Muscle of arm (tissue), 12 donors: ENCODE data around the gene ACSL6. TPM values are rescaled to one million over a fixed set of nuclear protein-coding genes. Genes with fewer than 3 reads are reported as not detected.

Experiments
- DNase-seq: peaks from one replicate; pipeline ENCODE4 v3.0.0-alpha.2; 2013
- polyA plus RNA-seq, 12 donors: library from polyadenylated mRNA; unstranded; fragments of 120-200 nt; gene quantifications; one replicate each; pipeline ENCODE4 v1.2.1, GENCODE V29; 2013; ENCODE audit not compliant: insufficient read length in 12 of 12

ACSL6 gene
- polyA plus RNA-seq, 12 donors = 0.28 to 1.9 (median 0.67) TPM; not detected in 2

GRCh38 chr5:131999441-132000240 lies 11.8 kb downstream of the ACSL6 start:
- DNase-seq = no peak

GRCh38 chr5:131999041-131999440 lies 12.4 kb downstream of the ACSL6 start:
- DNase-seq = no peak

GRCh38 chr5:131998431-131999040 lies 12.9 kb downstream of the ACSL6 start:
- DNase-seq = no peak

DNA sequence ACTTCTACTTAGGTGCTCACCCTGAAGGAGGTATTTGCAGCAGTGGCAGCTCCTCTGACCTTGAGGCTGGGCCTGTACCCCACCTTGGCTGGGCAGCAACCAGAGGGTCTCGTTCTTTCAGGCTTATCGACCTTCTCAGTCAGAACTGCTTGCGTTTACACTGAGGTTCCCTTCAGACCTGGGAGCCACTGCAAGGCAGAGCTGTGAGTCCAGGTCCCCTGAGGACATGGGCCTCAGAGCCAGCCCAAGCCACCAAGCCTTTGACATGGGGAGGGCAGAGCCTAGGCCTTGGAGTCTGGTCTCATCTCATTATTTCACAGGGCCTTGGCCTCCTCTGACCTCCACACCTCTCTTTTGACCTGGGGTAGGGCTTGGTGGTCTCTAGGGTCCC lies 13.7 kb downstream of the ACSL6 start:
- no peak for DNase-seq

- DNase-seq = no peak
These were observed 14.3 kb downstream of the ACSL6 start for GRCh38 chr5:131997026-131997726.

DNA sequence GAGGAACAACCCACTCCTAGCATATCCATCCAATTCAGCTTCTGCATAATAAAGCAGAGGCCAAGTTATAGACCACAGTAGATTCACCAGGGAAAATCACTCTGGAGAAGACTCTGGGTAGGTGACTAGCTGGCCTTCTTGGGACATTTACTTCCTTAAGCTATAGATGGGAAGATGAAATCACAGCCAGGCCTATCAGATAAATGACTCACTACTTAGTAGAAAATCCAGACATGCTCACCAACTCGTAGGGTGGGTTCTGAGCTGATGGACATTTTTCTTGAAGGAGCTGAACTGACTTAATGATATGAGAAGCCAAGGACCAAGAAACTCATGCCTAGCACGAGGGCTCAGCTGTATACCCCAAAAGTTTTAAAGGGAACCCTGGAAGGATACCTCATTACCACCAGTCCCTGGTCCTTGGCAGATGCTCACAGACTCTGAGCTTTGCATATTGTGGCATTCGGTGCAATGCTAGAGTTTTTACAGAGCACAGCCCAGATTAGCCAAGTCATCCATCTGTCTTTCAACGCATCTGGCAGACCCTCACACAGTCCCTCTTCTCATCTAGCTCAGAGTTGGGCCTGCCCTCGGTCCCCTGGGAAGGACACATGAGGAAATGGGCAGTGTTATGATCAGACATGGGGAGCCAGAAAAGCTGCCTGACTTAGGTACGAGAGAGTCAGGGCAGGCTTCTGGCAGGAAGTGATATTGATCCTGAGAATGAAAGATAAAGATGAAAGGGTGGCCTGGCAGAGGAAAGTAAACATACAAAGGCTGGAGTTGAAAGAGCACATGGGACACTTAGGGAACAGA lies 15.0 kb downstream of the ACSL6 start:
- no peak for DNase-seq

DNA sequence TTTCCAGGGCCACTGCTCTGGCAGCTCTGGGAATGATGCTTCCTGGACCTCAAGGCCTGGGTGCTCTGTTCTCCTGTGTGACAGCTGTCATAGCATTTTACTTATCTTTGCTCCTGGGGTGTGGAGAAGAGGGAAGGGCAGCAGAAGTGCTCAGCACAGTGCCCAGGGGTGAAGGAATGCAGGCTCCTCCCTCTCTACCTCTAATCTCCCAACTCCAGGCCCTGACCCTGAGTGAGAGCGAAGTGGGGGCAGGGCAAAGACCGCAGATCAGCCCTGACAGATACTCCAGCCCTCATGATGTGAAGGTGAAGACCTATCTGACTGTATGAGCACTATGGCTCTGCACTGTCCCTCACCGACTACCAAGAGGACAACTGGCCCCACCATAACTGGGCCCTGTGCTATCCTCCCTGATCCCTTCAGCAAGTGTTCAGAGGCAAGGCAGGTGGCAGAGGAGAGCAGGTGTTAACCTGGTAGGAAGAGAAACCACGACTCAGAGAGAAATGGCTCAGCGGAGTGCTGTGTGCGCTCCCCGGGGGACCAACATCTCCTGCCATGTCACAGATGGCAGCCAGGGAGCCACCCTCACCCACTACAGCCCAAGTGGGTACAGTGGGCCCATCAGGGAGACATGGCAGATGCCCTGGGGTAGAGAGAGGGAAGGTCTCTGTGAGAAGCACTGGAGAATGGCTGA lies 16.8 kb downstream of the ACSL6 start:
- DNase-seq = no peak

GRCh38 chr5:131994090-131994489 lies 17.4 kb downstream of the ACSL6 start:
- no peak for DNase-seq

DNA sequence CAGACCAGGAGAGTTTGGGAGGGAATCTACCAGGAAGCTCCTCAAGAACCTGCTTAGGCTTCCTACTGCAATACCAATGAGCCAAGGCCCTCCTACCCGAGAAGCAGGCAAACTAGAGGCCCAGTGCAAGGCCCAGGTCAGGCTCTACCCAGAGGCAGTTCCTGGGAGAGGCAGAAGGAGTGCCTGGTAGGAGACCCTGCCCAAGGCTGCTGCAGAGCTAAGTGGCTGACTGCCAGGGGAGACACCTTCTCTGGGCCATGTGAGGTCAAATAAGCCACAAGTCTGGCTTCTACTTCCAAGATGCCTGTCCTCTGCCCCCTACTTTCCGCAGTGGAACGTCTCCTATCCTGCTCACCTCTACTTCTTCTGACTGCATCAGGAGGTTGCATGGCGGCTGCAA lies 17.8 kb downstream of the ACSL6 start:
- no peak for DNase-seq

- no peak for DNase-seq
These were observed 19.1 kb downstream of the ACSL6 start for GRCh38 chr5:131992370-131992769.

- no peak for DNase-seq
These were observed 19.7 kb downstream of the ACSL6 start for GRCh38 chr5:131991593-131992324.

DNA sequence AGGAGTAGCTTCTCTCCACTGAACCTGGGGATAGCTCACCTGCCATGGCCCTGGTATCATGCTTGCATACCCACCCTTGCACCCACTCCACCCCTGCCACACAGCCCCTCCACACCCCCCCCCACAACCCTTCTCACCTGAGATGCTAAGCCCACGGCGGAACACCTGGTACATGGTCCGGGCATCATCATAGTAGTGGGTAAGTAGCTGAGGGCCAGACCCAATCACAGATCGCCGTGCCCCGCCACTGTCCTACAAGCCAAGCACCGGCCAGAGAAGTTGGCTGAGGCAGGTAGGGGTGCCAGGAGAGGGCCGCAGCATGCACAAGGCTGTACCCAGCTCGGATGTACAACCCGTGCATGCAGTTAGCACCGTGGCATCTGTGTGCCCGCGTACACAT lies 20.7 kb downstream of the ACSL6 start:
- DNase-seq = no peak

GRCh38 chr5:131988601-131989000 lies 22.9 kb downstream of the ACSL6 start:
- DNase-seq = no peak

GRCh38 chr5:131987251-131987650 lies 24.2 kb downstream of the ACSL6 start:
- DNase-seq = no peak

- DNase-seq = no peak
These were observed 25.1 kb downstream of the ACSL6 start for GRCh38 chr5:131986161-131986912.

- DNase-seq = no peak
These were observed 26.3 kb downstream of the ACSL6 start for GRCh38 chr5:131984956-131985665.

- peak; percentile 15 for DNase-seq
These were observed 28.1 kb downstream of the ACSL6 start for GRCh38 chr5:131983244-131983771.

GRCh38 chr5:131981516-131981915 lies 29.9 kb downstream of the ACSL6 start:
- DNase-seq = no peak

DNA sequence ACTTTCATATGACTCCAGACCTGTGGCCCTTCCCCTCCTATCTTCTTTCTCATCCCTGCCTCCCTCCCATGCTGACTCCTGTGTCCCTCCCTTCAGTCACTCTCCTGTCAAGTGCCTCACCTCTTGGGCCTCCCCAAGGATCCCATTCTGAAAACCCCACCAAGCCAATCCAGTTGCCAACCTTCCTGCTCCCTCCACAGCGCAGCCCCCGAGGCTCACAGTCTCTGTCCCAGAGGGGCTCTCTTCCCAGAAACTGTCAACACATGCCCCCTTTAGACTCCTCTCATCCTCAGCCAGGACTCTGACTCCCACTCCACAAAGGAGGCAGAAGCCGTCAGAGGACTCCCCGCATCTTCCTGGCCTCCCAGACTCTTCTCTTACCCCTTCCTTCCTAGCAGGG lies 30.8 kb downstream of the ACSL6 start:
- no peak for DNase-seq
